ENCODE results near the gene ST6GALNAC5.

GRCh38 chr1:77061162-77061561, 193.9 kb downstream of the ST6GALNAC5 start:
- no peak for TF ChIP-seq POLR2A (IDR thresholded peaks at IDR 0.05; ENCODE audit: low read length)
- no peak for TF ChIP-seq GATA1 (IDR thresholded peaks at IDR 0.05; ENCODE audit: low read depth, low read length)
